Measurements from ENCODE around the gene PCLAF. TPM values are rescaled to one million over a fixed set of nuclear protein-coding genes. Genes with fewer than 3 reads are reported as not detected.

PCLAF gene
- total RNA-seq, 1 experiment from 2014 or later, result 46.4 TPM

- Histone ChIP-seq H3K36me3 (replicated peaks; ENCODE audit: control insufficient read depth, insufficient read depth, low read length) (no peaks in the 10 kb centered on the region), H3K4me3 (ENCODE audit: insufficient read depth, low read depth, low read length) (no peak overlapping the region), H3K27me3 (ENCODE audit: control insufficient read depth, insufficient read depth, low read length) (no peaks in the 10 kb centered on the region)
- DNase-seq, result no peak
Observed at GRCh38 chr15:64315216-64315615, 66.0 kb downstream of the PCLAF start.

- Histone ChIP-seq H3K4me3 (ENCODE audit: insufficient read depth, low read depth, low read length) (no peak overlapping the region), H3K27me3 (ENCODE audit: control insufficient read depth, insufficient read depth, low read length) (no peaks in the 10 kb centered on the region), H3K36me3 (replicated peaks; ENCODE audit: control insufficient read depth, insufficient read depth, low read length) (no peaks in the 10 kb centered on the region)
- no peak for DNase-seq
Observed at GRCh38 chr15:64314456-64314855, 66.8 kb downstream of the PCLAF start.

Other genes starting within 250 kb of the PCLAF start
- 1.7 and 2.1 TPM in 2 replicates for gene SNX22, start 229.7 kb downstream of the PCLAF start, total RNA-seq (2014; rRNA removed; shearing (Covaris generic))
- gene PPIB, start 218.4 kb downstream of the PCLAF start, total RNA-seq (2014; rRNA removed; shearing (Covaris generic)), result 293 and 356 TPM in 2 replicates
- gene CSNK1G1, start 25.3 kb downstream of the PCLAF start, total RNA-seq (2014; rRNA removed; shearing (Covaris generic)), result 8.9 and 15.7 TPM in 2 replicates
- 6.9 and 8.3 TPM in 2 replicates for gene TRIP4, start 6.4 kb upstream of the PCLAF start, total RNA-seq (2014; rRNA removed; shearing (Covaris generic))
- gene ZNF609, start 79.1 kb upstream of the PCLAF start, total RNA-seq (2014; rRNA removed; shearing (Covaris generic)), result 24.8 and 32.8 TPM in 2 replicates

Measured in H7 (cell line).